A549 treated with AZD2906 at 1 μM for 4 hours (cell line): ENCODE measurements around the gene PDYN. TPM values are rescaled to one million over a fixed set of nuclear protein-coding genes. Genes with fewer than 3 reads are reported as not detected.

Experiments used
- total RNA-seq: library from RNA; stranded (reverse); fragments of 200-300 nt; extraction: Qiagen RNA extraction; gene quantifications from 5 replicates; pipeline ENCODE4 v1.2.3, GENCODE V29; 2022

The PDYN gene
- total RNA-seq, result 0.03 TPM in 1 of 5 replicates, not detected in the others

DNA sequence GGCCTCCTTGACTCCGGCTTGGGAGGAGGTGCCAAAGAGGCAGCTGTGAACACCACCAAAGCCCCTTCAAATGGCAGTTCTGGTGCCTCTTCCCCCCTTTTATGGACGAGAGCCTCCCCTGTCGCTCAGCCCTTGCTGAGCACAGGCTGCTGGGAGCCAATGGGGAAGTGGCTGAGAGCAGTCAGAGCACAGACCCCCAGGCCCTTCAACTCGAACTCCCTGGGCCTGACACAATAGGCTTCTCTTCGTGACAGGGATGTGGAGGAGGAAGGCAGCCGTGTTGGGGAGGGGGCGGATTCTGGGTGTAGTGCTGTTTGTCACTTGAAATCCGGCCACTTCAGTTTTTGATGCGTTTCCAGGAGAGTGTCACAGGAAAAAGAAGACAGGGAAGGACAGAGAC lies at the start of gene PDYN:
TSS of gene PDYN (minus strand) at position 73 of the 400 bp plus-strand sequence. CDS start 10,974 bp downstream, outside the sequence.

Other genes starting within 250 kb of the PDYN start
- 19.4 to 23.0 TPM (median 22.5 TPM) in 5 replicates for gene SIRPA, start 98.7 kb downstream of the PDYN start, total RNA-seq
- gene STK35, start 107.8 kb upstream of the PDYN start, total RNA-seq, result 10.7 to 13.9 TPM (median 11.5 TPM) in 5 replicates